Brain pericyte (primary cell): ENCODE results near the gene ATE1.
"Not testable (repeated sequence)": the region's sequence is repeated elsewhere in the genome, so short reads cannot be mapped to it uniquely, and the experiment has no call there.

Experiments used
- DNase-seq: peaks from one replicate; pipeline ENCODE4 v3.0.0-alpha.2; 2012; ENCODE audit warnings: low read depth, low spot score

ATE1 gene

DNA sequence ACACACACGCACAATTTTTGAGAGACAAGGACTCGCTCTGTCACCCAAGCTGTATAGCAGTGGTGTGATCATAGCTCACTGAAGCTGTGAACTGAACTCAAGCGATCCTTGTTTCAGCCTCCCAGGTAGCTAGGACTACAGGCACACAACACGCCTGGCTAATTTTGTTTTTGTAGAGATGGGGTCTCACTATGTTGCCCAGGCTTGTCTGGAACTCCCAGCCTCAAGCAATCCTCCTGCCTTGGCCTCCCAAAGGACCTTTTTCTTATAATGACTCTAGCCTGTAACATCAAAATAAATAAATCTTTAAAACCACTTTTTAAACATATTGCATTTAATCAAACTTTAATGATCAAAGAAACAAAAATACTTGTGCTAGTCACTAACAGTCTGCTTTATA is 188.7 kb downstream of the ATE1 start:
- no peak for DNase-seq

DNA sequence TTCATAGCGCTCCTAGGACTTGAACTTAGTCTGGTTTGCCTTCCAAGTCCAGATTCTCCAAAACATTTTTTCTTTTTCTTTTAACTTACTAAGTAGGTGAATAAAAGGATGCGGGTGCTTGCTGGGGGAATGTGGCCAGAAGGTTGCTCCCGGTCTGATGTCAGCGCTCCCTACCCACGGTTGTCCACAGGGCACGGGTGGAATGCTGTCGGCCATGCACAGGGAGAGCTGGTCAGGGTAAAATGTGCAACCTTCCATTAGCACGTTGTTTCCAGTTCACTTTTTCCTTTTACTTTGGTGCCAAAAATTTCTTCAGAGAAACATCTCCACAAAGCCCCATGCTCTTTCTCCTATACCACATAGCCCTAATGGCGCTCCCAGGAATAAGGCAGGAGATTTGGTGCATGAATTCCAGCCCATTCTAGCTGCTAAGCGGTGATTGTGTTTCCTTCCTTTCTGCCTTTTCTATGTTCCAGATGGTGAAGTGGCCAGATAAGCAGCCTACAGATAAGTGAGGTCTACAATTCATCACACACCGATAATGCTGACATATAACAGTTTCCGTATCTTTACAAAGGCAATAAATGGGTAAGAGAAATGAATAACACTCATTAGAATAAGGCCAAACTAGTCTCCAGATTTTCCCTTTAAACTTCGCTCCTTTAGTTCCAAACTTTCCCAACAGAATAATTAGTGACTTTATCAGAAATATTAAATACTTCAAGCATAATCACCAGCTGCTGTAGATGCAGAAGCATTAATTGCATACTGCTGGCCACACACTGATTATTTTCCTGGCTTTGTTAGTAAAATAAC is 191.3 kb downstream of the ATE1 start:
- DNase-seq, result no peak

DNA sequence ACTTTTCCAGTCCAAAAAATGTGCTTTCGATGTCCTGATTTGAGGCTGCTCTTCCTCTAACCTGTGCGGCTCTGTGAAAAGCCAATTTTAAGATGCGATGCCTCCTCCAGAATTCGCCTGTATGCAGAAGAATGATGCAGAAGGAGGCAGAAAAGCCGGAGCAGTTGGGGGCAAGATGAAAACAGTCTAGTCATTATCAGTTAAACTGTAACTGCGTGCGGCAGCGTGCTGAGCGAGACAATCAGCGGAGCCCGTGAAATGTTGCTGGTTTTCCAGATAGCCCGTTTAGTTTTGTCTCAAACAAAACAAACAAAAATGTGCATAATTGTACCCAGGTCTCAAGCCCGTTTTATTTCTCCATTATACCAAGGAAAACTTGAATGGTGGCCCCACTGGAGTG is 192.6 kb downstream of the ATE1 start:
- no peak for DNase-seq

DNA sequence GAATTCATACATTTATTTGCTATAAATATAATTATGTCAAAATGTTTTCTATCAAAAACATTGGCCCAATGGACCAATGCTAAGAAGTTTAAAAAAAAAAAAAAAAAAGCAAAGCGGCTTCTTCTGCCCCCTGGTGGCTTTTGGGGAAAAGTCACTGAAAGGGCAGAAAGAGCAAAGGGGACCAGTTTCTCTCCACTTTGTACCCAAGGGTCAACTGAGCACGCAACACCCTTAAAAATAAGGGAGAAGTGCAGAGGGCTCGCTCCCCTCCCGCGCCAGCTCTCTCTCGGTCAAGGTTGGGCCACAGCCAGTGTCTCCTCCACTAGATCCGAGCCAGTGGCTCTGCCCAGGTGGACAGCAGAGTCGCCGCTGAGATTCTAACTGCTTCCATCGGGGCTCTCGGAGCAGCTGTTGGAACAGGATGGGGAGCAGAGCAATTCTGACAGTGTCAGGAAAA is 193.2 kb downstream of the ATE1 start:
- DNase-seq, result no peak

DNA sequence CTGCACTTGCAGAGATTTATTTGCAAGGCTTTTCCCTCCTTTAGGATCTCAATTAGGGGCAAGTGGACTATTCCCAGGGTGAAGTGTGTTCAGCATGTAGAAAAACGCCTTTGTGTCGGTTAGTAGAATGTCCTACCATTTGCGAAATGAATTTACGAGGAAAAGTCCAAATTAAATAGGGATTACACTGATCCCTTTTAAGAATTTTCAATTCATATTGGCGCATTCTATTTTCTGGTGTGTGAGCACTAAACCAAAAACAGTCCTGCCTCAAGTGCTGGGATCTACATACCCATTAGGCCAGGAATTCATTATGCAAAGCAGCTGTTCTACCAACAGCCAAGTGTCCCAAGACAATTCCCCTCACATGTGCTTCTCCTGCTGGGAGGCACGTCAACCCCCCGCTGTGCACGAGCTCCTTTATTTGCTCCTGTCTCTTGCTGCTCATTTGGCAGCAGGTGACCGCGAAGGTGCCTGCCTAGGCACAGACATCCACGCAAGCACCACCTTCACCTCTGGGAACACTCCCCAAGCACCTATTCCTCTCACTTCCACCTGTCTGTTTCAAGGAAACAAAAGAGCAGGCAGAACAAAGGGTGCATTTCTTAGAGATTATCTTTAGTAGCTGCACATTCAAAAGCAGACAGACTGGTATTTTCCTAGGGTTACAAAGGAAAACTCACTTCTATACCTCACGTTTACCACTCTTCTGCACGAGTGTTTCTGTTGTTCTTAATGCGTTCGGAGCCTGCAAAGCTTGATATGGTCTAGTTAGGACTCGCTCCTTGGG is 195.0 kb downstream of the ATE1 start:
- no peak for DNase-seq

DNA sequence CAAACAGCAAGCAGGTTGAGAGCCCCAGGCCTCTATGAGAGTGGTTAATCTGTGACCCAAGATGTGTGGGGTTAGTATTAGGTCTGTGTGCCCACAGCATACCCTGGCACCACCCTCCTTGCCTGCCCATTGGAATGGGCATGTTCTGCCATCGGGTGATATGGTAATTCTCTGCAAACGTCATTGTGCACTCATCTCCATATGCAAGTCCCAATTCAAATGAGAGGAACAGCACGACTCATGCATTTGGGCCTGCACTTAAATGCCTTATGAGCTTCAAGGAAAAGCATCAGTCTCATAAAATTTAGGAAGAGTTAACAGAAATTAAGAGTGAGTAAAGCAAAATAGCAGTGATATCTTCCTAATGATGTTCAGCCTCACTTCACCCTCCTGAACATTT is 195.7 kb downstream of the ATE1 start:
- no peak for DNase-seq

DNA sequence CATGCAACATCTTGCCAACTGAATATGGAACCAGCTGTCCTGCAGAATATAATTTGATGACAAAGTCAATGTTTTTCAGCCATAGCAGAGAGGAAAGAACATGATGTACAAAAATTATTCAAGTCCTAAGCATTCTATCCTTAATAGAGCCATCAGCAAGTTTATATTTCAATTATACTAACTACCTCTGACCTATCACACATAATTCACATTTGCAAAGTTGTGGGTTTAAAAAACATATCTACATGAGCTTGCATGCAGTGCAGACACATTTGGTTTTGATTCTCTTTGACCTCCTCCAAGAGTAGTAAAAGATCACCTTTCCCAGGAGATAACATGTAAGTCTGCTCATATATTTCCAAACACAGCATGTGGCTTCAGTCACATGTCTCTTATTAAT is 203.5 kb downstream of the ATE1 start:
- no peak for DNase-seq

DNA sequence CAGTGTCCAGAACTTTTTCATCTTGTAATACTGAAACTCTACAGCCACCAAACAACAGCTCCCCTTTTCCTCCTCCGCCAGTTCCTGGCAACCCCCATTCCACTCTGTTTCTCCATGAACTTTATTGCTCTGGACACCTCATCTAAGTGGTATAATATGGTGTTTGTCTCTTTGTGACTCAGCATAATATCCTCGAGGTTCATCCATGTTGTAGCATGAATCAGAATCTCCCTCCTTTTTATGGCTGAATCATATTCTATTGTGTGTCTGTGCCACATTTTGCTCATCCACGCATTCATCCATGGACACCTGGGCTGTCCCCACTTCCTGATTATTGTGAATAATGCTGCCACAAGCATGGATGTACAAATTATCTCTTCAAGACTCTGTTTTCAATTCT is 205.2 kb downstream of the ATE1 start:
- no peak for DNase-seq

DNA sequence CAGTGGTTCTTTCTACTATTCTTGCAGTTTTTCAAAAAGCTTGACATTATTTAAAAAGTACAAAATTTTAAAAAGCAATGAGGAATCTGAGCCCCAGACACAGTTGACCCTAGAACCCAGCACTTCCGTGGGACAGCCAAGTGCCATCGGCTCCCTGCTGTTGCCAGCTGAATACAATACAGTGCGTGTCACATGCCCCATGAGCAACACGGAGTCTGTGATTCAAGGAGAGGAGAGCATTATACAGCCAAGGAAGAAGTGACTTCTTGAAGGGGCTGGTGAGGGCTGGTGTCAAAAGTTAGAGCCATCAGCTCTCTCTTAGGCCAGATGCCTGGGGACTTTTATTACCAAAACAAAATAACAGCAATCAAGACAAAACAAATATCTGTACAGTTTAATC is 206.6 kb downstream of the ATE1 start:
- DNase-seq, result no peak

DNA sequence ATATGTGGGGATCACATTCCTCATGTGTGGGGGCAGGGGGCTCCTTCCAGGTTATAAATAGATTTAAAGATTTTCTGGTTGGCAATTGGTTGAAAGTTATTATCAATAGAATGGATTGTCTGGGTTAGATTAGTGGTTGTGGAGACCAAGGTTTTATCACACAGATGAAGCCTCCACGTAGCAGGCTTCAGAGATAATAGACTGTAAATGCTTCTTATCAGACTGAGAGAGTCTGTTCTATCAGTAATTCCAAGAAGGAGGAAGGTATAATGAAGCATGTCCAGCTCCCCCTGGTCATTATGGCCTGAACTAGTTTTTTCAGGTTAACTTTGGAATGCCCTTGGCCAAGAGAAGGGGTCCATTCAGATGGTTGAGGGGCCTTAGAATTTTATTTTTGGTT is 211.9 kb downstream of the ATE1 start:
- DNase-seq, result no peak

DNA sequence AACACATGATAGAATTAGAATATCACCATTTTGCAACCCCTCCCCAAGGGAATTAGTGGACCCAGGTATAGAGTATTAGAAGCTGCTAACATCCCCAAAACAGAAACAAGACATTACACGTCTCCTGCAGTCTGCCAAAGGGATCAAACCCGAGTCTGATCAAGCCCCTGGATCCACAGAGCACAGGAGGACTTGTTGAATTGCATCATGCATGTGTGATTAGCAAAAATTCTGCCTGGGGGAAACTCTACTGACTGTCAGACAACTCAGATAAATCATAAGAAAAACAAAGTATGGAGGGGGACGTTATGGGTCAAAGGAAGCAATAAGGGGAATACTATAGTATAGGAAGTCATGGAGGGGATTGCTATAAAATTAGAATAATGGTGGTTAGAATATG is 212.8 kb downstream of the ATE1 start:
- no peak for DNase-seq

DNA sequence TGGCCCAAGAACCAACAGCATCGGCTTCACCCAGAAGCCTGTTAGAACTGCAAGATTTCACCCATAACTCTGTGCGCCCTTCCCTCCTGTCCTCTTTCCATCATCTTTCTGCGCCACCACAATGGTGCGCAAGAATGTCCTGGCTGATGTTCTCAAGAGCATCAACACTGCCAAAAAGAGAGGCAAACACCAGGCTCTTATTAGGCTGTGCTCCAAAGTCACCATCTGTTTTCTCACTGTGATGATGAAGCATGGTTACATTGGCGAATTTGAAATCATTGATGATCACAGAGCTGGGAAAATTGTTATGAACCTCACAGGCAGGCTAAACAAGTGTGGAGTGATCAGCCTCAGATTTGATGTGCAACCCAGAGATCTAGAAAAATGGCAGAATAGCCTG is 214.3 kb downstream of the ATE1 start:
- no peak for DNase-seq

DNA sequence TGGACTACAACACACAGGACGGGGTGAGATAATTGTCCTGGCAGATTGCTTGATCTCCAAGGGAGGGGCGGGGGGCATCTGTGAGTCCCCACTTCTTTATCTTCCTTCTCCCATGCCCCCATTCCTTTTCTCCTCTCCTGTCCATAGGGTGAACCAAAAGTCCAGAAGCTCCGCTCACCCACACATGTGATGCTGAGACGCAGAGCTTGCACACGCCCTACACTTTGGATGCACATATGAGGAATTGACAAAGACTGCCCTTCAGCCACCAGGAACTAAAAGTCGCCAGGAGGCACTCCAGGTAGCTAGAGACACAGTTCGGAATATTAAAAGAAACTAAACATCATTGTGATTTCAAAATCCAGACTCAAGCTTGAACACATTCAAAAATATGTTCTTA is 216.9 kb downstream of the ATE1 start:
- DNase-seq, result no peak

DNA sequence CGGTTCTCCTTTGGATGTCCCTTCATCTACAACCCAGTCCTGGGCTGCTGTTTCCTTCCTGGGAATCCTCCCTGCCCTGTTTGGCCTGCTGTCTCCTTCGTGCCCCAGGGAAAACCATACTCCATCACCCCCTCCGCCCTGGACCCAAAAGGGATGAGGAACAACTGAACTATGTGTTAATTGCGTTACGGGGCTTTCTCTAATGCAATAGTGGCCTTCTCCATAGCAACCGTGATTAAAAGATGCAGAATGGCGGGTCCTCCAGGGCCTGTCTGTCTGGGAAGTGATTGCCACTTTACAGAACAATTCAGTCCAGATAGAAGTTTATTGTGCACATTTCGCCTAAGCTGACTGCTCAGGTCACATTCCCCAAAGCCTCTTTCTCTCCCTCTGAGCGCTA is 217.6 kb downstream of the ATE1 start:
- no peak for DNase-seq

DNA sequence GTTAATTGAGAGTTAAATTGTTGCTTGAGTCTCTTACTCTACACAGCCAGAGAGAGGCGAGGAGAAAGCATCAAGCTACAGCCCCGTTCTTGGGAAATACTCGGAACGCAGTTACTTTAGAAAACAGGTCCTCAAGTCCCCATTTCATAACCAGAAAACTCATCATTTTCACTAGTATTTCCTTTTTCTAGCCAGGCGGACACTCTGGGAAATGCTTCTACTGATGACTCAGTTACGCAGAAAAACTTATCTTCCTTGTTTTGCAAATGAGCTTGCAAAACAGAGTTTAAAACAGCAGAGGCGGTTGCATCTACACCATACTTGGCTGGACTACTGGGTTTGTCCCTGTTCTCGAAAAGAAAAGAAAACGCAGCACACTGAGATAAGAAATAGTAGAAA is 218.2 kb downstream of the ATE1 start:
- no peak for DNase-seq

DNA sequence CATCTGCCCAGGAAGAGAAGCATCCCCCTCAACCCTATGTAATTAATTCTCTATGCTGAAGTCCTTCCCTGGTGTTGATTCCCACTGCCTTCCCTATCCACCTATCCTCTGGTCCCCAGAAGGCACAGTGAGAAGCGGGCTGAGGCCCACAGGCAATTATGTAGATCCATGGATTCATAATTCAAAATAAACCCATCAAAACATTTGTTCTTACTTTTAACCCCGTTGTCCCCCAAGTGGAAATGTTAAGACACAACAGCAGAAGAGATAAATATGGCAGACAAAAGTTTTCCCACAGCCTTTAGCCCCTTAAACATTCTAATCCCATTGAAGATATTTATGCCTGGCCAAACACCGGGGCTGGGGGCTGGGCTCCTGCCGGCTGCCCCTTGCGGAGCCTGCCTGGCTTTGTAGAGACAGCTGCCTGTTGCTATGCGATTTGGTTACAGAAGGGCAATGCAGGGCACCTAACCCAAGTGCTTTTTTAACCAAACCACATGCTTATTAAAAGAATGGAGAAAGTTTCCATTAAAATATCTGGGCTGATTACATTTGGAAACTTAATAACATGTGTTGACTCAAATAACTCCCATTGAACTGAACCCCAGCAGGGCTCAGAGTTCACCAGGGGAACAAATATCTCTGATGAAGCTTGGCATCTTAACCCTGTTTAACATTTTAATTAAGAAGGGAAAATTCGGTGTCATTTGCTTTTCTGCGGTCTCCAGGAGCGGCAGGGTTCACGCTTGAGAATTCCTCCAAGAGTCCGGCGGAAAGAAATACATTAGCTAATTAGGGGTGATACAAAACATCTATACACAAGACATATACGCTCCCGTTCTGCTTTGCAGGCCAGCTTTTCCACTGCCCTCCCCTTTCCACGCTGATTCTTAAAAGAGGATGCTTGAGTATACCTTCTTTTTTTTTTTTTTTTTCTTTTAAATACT is 218.8 kb downstream of the ATE1 start:
- peak; percentile 8 for DNase-seq

DNA sequence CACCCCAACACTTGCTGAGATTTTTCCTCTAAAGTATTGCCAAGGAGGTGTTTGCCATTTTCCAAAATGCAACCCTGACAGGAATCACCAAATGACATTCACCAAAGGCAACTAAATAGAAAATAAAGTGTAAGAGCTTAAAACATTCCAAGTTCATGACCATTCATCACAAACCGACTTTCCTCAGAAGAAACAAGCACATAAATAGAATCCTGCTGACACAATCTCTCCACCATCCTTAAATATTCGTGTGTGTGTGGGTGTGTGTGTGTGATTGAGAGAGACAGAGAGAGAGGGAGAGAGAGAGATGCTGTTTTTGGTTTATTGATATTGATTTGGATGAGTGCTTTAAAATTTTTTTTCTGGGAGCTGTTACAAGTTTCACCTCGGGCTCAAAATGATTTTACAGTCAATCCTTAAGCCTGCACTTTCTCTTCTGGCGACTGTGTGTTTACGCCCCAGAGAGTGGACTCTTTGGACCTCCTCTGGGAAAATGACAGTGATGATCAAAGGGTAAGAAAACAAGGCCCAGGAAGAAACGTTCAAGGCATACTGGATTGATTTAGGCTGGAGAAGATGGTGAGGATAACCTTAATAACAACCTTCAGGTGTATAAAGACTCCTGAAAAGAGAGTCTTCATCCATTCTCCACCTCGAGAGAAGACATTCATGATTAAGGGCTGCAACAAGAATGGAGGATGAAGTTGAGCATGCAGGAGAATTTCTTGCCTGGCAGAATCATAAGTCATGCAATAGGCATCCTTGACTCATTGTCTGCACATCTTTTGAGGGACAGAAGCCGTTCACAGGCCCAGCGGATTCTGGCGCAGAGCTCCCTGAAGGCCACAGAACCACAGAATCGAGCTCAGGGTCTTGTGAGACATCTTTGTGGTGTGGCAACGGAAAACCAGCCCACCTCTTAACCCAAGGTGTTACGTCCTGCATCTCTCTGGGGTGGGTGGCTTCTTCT is 225.2 kb downstream of the ATE1 start:
- DNase-seq, result no peak

DNA sequence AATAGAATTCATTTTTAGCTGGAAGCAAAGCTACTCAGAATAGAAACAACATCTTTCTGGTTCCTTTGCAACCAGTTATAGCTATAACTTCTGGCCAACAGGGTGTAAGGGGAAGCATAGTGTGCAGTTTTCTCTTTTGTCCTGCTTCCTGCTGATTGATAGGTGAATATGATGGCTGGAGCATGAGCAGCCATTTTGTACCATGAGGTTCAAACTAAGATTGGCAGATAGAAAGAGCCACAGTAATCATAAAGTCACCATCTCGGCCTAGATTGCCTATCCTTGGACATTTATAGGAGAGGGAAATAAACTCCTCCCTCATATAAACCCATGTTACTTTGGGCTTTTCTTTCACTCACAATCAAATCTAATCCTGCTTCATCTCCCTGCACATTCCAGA is 227.4 kb downstream of the ATE1 start:
- DNase-seq, result no peak

DNA sequence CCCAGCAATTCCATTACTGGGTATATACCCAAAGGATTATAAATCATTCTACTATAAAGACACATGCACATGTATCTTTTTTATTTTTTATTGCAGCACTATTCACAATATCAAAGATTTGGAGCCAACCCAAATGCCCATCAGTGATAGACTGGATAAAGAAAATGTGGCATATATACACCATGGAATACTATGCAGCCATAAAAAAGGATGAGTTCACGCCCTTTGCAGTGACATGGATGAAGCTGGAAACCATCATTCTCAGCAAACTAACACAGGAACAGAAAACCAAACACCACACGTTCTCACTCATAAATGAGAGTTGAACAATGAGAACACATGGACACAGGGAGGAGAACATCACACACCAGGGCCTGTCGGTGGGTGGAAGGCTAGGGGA is 228.1 kb downstream of the ATE1 start:
- not testable (repeated sequence) for DNase-seq

DNA sequence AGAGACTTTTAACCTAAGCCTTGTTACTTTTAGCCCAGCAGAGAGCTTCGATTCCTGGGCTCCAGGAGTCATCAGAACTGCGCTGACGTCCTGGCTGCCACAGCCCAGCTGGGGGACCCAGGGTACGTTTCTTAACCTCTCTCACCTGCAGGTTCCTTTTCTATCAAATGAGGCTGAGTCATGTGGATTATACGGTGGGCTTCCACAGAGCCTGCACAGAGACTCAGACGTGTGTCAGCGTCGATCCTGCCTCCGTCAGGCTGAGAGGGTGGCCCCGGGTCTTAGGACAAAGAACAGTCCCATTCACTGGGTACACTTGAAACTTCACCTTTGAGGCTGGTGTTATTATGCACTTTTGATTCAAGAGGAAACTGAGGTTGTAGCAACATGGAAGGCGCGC is 228.9 kb downstream of the ATE1 start:
- DNase-seq, result no peak

DNA sequence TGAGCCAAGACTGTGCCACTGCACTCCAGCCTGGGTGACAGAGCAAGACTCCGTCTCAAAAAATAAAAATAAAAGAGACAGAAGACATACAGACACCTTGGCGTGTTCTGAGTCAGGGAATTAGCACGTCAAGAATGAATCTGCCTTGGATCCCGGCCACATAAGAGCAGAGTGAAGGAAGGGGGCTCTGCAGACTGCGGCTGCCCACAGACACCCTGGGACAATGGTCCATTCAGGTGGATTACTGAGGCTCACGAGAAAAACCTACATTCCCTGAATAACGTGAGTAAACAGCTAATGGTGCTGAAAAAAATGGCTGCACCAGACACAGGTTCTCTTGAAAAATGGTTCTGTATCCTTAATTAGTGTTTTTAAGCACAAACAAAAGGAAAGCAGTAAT is 229.5 kb downstream of the ATE1 start:
- no peak for DNase-seq
